Raji (cell line): ENCODE results near the gene RASGEF1C.

ENCODE experiments used
- POLR2A ChIP-seq: IDR thresholded peaks from 2 replicates; pipeline ENCODE4 v1.6.1; 2011; ENCODE audit warnings: low read depth, low read length, control low read depth; ENCODE audit not compliant: insufficient read depth

The RASGEF1C gene

DNA sequence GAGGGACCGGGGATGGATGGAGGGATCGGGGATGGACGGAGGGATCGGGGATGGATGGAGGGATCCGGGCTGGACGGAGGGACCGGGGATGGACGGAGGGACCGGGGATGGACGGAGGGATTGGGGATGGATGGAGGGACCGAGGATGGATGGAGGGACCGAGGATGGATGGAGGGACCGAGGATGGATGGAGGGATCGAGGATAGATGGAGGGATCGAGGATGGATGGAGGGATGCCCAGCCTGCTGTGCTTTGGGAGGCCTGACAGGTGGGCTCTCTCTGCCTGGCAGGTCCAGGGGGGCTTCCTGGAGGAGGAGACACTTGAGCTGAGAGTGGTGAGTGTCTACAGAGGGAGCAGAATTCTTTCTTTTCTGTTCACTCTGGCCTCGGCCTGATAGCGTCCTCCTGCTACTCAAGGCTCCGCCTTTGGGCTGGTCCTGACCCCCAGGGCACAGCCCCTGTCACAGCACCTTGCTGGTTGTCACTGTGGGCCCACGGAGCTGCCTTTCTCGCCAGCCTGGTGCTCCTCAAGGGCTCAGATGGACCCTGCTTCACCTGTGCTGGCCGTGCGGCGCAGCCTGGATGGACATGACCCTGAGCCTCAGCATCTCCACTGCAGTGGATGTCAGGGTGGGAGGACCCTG is 95.2 kb downstream of the RASGEF1C start:
- no peak for TF ChIP-seq POLR2A

GRCh38 chr5:180112181-180112861 is 96.7 kb downstream of the RASGEF1C start:
- TF ChIP-seq POLR2A, result no peak

DNA sequence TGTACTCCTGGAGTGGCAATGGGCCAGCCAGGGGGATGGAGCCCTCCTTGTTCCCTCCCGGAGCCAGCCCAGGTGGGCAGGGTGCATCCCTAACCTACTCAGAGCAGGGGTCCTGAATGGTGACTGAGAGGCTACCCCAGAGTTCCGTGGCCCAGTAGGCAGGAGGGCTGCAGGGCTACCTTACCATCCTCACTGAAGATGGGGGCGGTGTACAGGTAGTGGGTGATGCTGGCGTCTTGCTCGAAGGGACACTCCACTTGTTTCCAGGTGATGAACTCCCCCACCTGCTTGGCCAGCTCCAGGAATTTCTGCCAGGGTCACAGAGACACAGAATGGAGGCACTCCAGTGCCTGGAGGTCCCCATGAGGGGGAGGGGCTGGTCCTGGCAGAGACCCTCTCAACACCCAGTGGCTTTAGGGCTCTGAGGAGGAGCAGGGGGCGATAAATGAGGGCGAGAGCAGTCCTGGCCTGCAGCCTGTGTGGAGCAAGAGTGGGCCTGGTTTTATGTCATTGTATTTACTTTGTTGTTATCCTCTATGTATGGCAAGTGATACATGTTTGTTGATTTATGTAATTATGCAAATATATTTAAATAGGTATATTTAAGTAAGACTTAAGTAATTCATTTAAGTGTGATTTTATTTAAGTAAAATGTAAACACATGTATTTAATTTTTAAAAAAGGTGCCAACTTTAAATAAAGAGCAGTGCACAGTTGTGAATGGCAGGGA is 97.6 kb downstream of the RASGEF1C start:
- no peak for TF ChIP-seq POLR2A

- no peak for TF ChIP-seq POLR2A
Observed at GRCh38 chr5:180109920-180110319, 99.1 kb downstream of the RASGEF1C start.

GRCh38 chr5:180107005-180107404 is 102.0 kb downstream of the RASGEF1C start:
- no peak for TF ChIP-seq POLR2A

DNA sequence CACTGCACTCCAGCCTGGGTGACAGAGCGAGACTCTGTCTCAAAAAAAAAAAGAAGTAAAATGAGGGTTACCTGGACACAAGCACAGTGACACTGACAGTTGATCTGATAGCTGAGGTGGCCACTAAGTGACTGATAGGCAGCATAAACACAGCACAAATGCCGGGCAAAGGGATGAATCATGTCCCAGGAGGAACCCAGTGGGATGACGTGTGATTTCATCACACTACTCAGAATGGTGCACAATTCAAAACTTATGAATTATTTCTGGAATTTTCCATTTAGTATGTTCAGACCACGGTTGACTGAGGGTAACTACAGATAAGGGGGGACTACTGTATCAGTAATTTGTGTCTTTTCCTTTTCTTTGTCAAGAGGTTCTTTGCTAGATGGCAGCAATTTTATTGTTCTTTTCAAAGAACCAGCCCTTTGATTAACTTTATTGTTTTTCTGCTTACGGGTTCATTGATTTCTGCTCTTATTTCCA is 103.1 kb downstream of the RASGEF1C start:
- no peak for TF ChIP-seq POLR2A

- no peak for TF ChIP-seq POLR2A
Observed at GRCh38 chr5:180104168-180104530, 104.9 kb downstream of the RASGEF1C start.

DNA sequence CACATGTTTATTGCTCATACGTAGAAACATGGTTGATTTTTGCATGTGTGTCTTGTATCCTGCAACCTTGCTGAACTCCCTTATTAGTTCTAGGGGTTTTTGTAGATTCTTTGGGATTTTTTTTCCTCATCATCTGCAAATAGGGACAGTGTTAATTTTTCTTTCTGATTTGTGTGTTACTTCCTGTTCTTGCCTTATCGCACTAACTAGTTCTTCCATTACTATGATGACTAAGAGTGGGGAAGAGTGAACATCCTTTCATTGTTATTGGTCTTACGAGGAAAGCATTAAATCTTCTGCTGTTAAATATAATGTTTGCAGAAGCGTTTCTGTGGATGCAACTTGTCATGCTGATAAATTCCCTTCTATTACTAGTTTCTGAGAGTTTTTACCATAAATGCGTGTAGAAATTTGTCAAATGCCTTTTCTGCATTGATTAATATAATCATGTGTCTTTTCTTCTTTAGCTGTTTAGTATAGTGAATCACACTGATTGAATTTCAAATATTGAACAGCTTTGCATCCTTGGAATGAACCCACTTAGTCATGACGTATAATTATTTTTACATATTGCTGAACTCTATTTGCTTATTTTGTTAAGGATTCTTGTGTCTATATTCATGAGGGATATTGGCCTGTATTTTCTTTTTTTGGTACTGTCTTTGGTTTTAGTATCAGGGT is 105.4 kb downstream of the RASGEF1C start:
- TF ChIP-seq POLR2A, result no peak

DNA sequence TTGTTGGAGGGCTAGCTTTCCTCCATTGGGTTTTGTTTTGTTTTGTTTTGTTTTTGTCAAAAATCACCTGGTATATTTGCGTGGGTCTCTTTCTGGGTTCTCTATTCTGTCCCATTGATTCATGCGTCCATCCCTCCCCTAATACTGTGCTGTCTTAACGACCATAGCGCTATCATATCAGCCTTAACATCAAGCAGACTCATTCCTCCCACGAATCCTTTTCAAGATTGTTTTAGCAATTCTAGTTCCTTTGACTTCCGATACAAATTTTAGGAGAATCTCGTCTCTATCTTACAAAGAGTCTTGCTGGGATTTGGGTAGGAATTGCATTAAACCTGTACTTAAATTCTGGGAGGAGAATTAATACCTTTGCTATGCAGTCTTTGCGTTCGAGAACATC is 106.4 kb downstream of the RASGEF1C start:
- no peak for TF ChIP-seq POLR2A

DNA sequence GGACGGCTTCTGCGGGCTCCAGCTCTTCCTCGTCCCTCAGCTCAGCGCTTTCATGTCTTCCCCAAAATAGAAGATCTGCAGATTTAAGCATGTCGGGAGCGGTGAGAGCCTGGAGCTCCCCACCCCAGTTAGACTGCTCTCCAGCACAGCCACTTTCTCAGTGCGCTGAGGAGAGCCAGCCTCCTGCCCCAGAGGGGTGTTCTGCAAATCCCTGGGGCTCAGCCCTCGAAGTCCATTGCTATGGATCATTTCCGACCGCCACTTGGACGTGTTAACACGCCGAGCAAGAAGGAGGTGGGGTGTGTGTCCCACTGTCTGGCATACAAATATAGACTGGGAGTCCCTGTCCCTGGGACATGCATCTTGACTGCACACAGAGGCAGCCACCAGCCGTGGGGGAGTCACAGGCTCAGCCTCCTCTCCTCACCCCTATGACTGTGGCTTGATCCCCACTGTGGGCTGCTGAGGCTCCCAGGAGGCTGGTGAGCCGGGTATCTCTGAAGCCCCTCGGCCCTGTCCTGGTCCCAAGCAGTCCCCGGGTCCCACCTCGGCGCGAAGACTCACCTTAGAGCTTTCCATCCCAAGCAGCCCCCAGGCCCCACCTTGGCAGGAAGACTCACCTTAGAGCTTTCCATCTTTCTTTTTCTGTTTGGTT is 107.4 kb downstream of the RASGEF1C start:
- TF ChIP-seq POLR2A, result no peak

DNA sequence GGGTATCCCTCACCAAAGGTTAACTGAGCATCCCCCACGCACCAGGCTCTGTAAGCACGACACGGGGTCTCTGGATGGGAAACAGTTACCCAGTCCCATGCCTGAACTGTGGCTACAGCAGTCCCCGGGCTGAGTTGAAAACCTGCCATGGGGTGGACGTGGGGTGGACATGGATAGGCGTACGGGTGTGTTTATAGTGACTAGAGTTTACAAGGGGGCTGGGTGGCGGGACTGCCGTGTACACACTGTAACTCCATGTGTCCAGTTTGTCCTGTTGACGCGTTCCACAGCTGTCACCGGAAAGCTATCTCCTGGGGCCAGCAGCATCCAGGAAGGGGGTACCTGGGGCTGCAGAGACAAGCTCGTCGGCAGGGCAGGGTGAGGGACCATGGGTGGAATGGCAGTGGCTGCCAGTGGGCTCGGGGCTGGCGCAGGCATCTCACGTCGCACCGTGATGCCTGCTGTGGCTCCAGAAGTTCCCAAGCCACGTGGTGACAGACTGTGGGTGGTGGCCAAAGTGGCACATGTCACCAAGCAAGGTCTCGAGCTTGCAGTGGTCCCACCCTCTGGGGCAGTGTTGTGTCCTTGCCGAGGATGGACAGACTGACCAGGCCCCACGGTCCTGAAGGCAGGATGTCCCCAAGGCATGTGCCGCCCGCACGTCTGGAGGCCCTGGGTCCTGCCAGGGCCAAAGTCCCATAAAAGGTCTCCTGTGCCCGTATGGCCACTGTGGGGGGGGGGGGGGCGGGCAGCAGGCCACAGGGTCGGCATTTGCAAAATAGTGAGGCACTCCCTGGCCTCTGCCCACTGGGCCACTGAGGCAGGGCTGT is 108.2 kb downstream of the RASGEF1C start:
- no peak for TF ChIP-seq POLR2A

- no peak for TF ChIP-seq POLR2A
Observed at GRCh38 chr5:180099733-180100611, 109.0 kb downstream of the RASGEF1C start.
